ENCODE measurements around the gene ASCC2. TPM values are rescaled to one million over a fixed set of nuclear protein-coding genes. Genes with fewer than 3 reads are reported as not detected.

ASCC2 gene
- total and polyA plus RNA-seq, 2 experiments from 2014 or later, result 30.5 to 31.3 TPM

DNA sequence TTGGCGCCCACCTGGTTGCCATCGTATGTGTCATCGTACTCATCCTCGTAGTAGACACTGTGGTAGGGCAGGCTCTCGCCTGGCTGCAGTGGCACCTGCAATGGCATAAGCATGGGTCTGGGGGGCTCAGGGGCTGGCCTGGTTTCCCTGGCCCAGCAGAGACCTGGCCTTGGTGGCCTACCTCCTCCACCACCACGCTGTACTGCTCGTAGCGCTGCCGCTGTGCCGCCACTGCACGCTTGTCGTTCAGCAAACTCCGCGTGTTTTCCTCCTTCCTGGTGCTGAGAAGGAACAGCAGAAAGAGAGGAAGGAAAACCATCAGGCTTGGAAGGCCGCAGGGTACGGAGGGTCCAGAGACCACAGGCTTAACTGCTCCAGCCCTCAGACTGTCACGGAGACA lies 44.7 kb downstream of the ASCC2 start:
- Histone ChIP-seq H2AFZ (no peak overlapping the region), H3K27ac (ENCODE audit: low read depth) (no peak overlapping the region), H3F3A (replicated peaks; ENCODE audit: low read depth) (no peaks in the 10 kb centered on the region), H3K27me3 (ENCODE audit: insufficient read depth) (no peaks in the 10 kb centered on the region), H3K4me2 (no peak overlapping the region), H3K4me3 (no peak overlapping the region), H4K20me1 (replicated peaks; ENCODE audit: insufficient read depth) (no peaks in the 10 kb centered on the region), H3K4me1 (ENCODE audit: insufficient read depth) (no peaks in the 10 kb centered on the region), H3K79me2 (replicated peaks; ENCODE audit: insufficient read depth) (no peaks in the 10 kb centered on the region), H3K9me2 (ENCODE audit: insufficient read depth) (no peaks in the 10 kb centered on the region), H3K36me3 (ENCODE audit: insufficient read depth) (no peaks in the 10 kb centered on the region; the same call in 1 of the 2 replicates)
- Mint-ChIP-seq H3K36me3 (ENCODE audit: low read depth) (peaks cover 16% of the 10 kb centered on the region), H3K27ac (no peak overlapping the region), H3K27me3 (ENCODE audit: insufficient read depth, low read depth, poor library complexity) (peaks cover 2% of the 10 kb centered on the region), H3K4me3 (no peak overlapping the region), H3K9me3 (no peaks in the 10 kb centered on the region), H3K4me1 (no peaks in the 10 kb centered on the region)
- TF ChIP-seq ETS1 (IDR thresholded peaks at IDR 0.05) (no peak), ZNF462 (CRISPR knock-in tag; IDR thresholded peaks at IDR 0.05) (no peak), JUNB (IDR thresholded peaks at IDR 0.05; ENCODE audit: unreplicated experiment) (no peak), EZH2phosphoT487 (IDR thresholded peaks at IDR 0.05; ENCODE audit: unreplicated experiment) (no peak), ZNF114 (CRISPR knock-in tag; IDR thresholded peaks at IDR 0.05) (no peak), CREB1 (CRISPR knock-in tag; IDR thresholded peaks at IDR 0.05; ENCODE audit: low read depth) (no peak), EZH2 (IDR thresholded peaks at IDR 0.05; ENCODE audit: low read depth, unreplicated experiment) (no peak), STAT1 (IDR thresholded peaks at IDR 0.05; ENCODE audit: unreplicated experiment) (no peak), NANOG (IDR thresholded peaks at IDR 0.05; ENCODE audit: borderline replicate concordance) (no peak), POLR2AphosphoS5 (IDR thresholded peaks at IDR 0.05; ENCODE audit: low read depth) (no peak)
- TF ChIP-seq, protein P1, sequence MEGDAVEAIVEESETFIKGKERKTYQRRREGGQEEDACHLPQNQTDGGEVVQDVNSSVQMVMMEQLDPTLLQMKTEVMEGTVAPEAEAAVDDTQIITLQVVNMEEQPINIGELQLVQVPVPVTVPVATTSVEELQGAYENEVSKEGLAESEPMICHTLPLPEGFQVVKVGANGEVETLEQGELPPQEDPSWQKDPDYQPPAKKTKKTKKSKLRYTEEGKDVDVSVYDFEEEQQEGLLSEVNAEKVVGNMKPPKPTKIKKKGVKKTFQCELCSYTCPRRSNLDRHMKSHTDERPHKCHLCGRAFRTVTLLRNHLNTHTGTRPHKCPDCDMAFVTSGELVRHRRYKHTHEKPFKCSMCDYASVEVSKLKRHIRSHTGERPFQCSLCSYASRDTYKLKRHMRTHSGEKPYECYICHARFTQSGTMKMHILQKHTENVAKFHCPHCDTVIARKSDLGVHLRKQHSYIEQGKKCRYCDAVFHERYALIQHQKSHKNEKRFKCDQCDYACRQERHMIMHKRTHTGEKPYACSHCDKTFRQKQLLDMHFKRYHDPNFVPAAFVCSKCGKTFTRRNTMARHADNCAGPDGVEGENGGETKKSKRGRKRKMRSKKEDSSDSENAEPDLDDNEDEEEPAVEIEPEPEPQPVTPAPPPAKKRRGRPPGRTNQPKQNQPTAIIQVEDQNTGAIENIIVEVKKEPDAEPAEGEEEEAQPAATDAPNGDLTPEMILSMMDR (conservative IDR thresholded peaks at IDR 0.05; ENCODE audit: low read depth in 2 of 2), result no peak
- TF ChIP-seq, protein P2, sequence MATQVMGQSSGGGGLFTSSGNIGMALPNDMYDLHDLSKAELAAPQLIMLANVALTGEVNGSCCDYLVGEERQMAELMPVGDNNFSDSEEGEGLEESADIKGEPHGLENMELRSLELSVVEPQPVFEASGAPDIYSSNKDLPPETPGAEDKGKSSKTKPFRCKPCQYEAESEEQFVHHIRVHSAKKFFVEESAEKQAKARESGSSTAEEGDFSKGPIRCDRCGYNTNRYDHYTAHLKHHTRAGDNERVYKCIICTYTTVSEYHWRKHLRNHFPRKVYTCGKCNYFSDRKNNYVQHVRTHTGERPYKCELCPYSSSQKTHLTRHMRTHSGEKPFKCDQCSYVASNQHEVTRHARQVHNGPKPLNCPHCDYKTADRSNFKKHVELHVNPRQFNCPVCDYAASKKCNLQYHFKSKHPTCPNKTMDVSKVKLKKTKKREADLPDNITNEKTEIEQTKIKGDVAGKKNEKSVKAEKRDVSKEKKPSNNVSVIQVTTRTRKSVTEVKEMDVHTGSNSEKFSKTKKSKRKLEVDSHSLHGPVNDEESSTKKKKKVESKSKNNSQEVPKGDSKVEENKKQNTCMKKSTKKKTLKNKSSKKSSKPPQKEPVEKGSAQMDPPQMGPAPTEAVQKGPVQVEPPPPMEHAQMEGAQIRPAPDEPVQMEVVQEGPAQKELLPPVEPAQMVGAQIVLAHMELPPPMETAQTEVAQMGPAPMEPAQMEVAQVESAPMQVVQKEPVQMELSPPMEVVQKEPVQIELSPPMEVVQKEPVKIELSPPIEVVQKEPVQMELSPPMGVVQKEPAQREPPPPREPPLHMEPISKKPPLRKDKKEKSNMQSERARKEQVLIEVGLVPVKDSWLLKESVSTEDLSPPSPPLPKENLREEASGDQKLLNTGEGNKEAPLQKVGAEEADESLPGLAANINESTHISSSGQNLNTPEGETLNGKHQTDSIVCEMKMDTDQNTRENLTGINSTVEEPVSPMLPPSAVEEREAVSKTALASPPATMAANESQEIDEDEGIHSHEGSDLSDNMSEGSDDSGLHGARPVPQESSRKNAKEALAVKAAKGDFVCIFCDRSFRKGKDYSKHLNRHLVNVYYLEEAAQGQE (IDR thresholded peaks at IDR 0.05; ENCODE audit: unreplicated experiment), result no peak
- no peak for DNase-seq (ENCODE audit: low spot score)
- no peak for ATAC-seq
